ENCODE results near the gene PVR.
"Not testable (repeated sequence)": the region's sequence is repeated elsewhere in the genome, so short reads cannot be mapped to it uniquely, and the experiment has no call there.

PVR gene

GRCh38 chr19:44620667-44621066 lies 23.0 kb upstream of the PVR start:
- H3K4me1 ChIP-seq, result peaks cover 0 to 3% (median 0%) of the 10 kb centered on the region in 4 donors
- no peak overlapping the region for H3K4me3 ChIP-seq
- intact Hi-C loops (cut with DNase I; ENCODE audit: low total_unique reads), result no loop called here
- H3K27me3 ChIP-seq, result no peaks in the 10 kb centered on the region
- no peaks in the 10 kb centered on the region for H3K9me3 ChIP-seq
- H3K27ac ChIP-seq, result no peak overlapping the region
- no peaks in the 10 kb centered on the region for H3K36me3 ChIP-seq
- no peak for DNase-seq
- TF ChIP-seq CTCF (IDR thresholded peaks at IDR 0.05), result no peak

GRCh38 chr19:44621367-44621766 lies 22.3 kb upstream of the PVR start:
- DNase-seq, result no peak
- no peak for TF ChIP-seq CTCF (IDR thresholded peaks at IDR 0.05)
- no peaks in the 10 kb centered on the region for H3K27me3 ChIP-seq
- H3K27ac ChIP-seq, result no peak overlapping the region
- intact Hi-C loops (cut with DNase I; ENCODE audit: low total_unique reads), result no loop called here
- peaks cover 0 to 7% (median 3%) of the 10 kb centered on the region in 4 donors for H3K4me1 ChIP-seq
- H3K9me3 ChIP-seq, result no peaks in the 10 kb centered on the region
- H3K36me3 ChIP-seq, result no peaks in the 10 kb centered on the region
- no peak overlapping the region for H3K4me3 ChIP-seq

GRCh38 chr19:44623080-44623479 lies 20.6 kb upstream of the PVR start:
- Histone ChIP-seq H3K27me3 (no peaks in the 10 kb centered on the region), H3K36me3 (no peaks in the 10 kb centered on the region), H3K9me3 (no peaks in the 10 kb centered on the region), H3K27ac (no peak overlapping the region), H3K4me3 (no peak overlapping the region), H3K4me1 (peaks cover 0 to 7% (median 3%) of the 10 kb centered on the region in 4 donors)
- intact Hi-C loops (cut with DNase I; ENCODE audit: low total_unique reads), result no loop called here
- DNase-seq, result peak in 1 of 2 donors; percentile 32
- no peak for TF ChIP-seq CTCF (IDR thresholded peaks at IDR 0.05)

GRCh38 chr19:44623626-44624025 lies 20.1 kb upstream of the PVR start:
- DNase-seq, result no peak
- no peak overlapping the region for H3K4me3 ChIP-seq
- H3K27me3 ChIP-seq, result no peaks in the 10 kb centered on the region
- no peaks in the 10 kb centered on the region for H3K9me3 ChIP-seq
- no peak overlapping the region for H3K27ac ChIP-seq
- intact Hi-C loops (cut with DNase I; ENCODE audit: low total_unique reads), result no loop called here
- TF ChIP-seq CTCF (IDR thresholded peaks at IDR 0.05), result no peak
- peaks cover 0 to 7% (median 3%) of the 10 kb centered on the region in 4 donors for H3K4me1 ChIP-seq
- no peaks in the 10 kb centered on the region for H3K36me3 ChIP-seq

GRCh38 chr19:44624840-44625354 lies 18.8 kb upstream of the PVR start:
- intact Hi-C loops (cut with DNase I; ENCODE audit: low total_unique reads), result no loop called here
- Histone ChIP-seq H3K36me3 (no peaks in the 10 kb centered on the region), H3K27me3 (no peaks in the 10 kb centered on the region), H3K9me3 (no peaks in the 10 kb centered on the region), H3K27ac (no peak overlapping the region), H3K4me1 (peaks cover 0 to 7% (median 3%) of the 10 kb centered on the region in 4 donors), H3K4me3 (no peak overlapping the region)
- DNase-seq, result no peak
- no peak for TF ChIP-seq CTCF (IDR thresholded peaks at IDR 0.05)

GRCh38 chr19:44625637-44626036 lies 18.1 kb upstream of the PVR start:
- H3K9me3 ChIP-seq; H3K27me3 ChIP-seq; H3K36me3 ChIP-seq; DNase-seq; intact Hi-C loops (cut with DNase I; ENCODE audit: low total_unique reads); H3K4me1 ChIP-seq; H3K27ac ChIP-seq; H3K4me3 ChIP-seq: not testable (repeated sequence)

Measured in tibial artery (tissue), 4 donors.